HEK293 (cell line): Measurements from ENCODE around the gene KRTAP5-9.

Source experiments
- MEIS1 ChIP-seq: sonication (generic); formaldehyde crosslinking; IDR thresholded peaks from 2 replicates; pipeline ENCODE4 v1.8.1; 2022; ENCODE audit warnings: missing genetic modification reagents, mild to moderate bottlenecking, borderline replicate concordance
- RBAK ChIP-seq: fragments of 450-650 bp; formaldehyde crosslinking; IDR thresholded peaks from 2 replicates; pipeline ENCODE4 v1.5.1; 2016; ENCODE audit warnings: missing biosample characterization, missing genetic modification characterization
- TCF7L2 ChIP-seq: IDR thresholded peaks from 2 replicates; pipeline ENCODE4 v1.6.1; 2011; ENCODE audit warnings: low read depth, mild to moderate bottlenecking, inconsistent platforms, low read length, moderate library complexity, borderline replicate concordance
- ZNF138 ChIP-seq: fragments of 450-650 bp; formaldehyde crosslinking; IDR thresholded peaks from 2 replicates; pipeline ENCODE4 v1.5.1; 2016; ENCODE audit warnings: missing biosample characterization, missing genetic modification characterization, borderline replicate concordance
- ZNF157 ChIP-seq: fragments of 450-650 bp; formaldehyde crosslinking; IDR thresholded peaks from 2 replicates; pipeline ENCODE4 v1.5.1; 2016; ENCODE audit warnings: missing biosample characterization, missing genetic modification characterization
- ZNF169 ChIP-seq: fragments of 450-650 bp; formaldehyde crosslinking; IDR thresholded peaks from 2 replicates; pipeline ENCODE4 v1.5.1; 2016; ENCODE audit warnings: missing biosample characterization, missing genetic modification characterization
- ZNF311 ChIP-seq: fragments of 450-650 bp; formaldehyde crosslinking; IDR thresholded peaks from 2 replicates; pipeline ENCODE4 v1.5.1; 2017; ENCODE audit warnings: missing biosample characterization, missing genetic modification characterization, borderline replicate concordance
- TF ChIP-seq, protein P1 (sequence below): fragments of 450-650 bp; formaldehyde crosslinking; IDR thresholded peaks from 2 replicates; pipeline ENCODE4 v1.5.1; 2016; ENCODE audit warnings: missing biosample characterization, missing genetic modification characterization
- TF ChIP-seq, protein P2 (sequence below): fragments of 450-650 bp; formaldehyde crosslinking; IDR thresholded peaks from 2 replicates; pipeline ENCODE4 v1.5.1; 2016; ENCODE audit warnings: missing biosample characterization, missing genetic modification characterization
- TF ChIP-seq, protein P3 (sequence below): fragments of 450-650 bp; formaldehyde crosslinking; IDR thresholded peaks from 2 replicates; pipeline ENCODE4 v1.5.1; 2016; ENCODE audit warnings: missing biosample characterization, missing genetic modification characterization

DNA sequence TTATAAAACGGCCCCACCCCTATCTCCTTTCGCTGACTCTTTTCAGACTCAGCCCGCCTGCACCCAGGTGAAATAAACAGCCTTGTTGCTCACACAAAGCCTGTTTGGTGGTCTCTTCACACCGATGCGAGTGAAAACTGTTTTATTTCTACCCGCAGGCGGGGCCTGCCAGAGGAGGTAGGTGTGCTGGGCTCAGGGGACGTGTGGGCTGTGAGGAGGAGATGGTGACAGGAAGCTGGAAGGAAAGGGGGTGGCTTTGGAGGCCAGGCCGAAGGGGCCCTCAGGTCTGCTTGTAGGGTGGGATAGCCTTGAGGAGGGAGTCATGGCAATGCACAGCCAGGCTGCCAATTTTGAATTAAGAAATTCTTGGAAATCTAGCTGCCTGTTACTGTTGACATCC lies 42.4 kb upstream of the KRTAP5-9 start:
- TF ChIP-seq, protein P1, sequence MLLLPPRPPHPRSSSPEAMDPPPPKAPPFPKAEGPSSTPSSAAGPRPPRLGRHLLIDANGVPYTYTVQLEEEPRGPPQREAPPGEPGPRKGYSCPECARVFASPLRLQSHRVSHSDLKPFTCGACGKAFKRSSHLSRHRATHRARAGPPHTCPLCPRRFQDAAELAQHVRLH (tag by site-specific recombination): no peak
- no peak for TF ChIP-seq ZNF169
- TF ChIP-seq, protein P2, sequence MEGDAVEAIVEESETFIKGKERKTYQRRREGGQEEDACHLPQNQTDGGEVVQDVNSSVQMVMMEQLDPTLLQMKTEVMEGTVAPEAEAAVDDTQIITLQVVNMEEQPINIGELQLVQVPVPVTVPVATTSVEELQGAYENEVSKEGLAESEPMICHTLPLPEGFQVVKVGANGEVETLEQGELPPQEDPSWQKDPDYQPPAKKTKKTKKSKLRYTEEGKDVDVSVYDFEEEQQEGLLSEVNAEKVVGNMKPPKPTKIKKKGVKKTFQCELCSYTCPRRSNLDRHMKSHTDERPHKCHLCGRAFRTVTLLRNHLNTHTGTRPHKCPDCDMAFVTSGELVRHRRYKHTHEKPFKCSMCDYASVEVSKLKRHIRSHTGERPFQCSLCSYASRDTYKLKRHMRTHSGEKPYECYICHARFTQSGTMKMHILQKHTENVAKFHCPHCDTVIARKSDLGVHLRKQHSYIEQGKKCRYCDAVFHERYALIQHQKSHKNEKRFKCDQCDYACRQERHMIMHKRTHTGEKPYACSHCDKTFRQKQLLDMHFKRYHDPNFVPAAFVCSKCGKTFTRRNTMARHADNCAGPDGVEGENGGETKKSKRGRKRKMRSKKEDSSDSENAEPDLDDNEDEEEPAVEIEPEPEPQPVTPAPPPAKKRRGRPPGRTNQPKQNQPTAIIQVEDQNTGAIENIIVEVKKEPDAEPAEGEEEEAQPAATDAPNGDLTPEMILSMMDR: no peak
- no peak for TF ChIP-seq ZNF157 (tag by site-specific recombination)
- no peak for TF ChIP-seq ZNF138
- TF ChIP-seq ZNF311 (tag by site-specific recombination): no peak
- no peak for TF ChIP-seq TCF7L2
- TF ChIP-seq, protein P3, sequence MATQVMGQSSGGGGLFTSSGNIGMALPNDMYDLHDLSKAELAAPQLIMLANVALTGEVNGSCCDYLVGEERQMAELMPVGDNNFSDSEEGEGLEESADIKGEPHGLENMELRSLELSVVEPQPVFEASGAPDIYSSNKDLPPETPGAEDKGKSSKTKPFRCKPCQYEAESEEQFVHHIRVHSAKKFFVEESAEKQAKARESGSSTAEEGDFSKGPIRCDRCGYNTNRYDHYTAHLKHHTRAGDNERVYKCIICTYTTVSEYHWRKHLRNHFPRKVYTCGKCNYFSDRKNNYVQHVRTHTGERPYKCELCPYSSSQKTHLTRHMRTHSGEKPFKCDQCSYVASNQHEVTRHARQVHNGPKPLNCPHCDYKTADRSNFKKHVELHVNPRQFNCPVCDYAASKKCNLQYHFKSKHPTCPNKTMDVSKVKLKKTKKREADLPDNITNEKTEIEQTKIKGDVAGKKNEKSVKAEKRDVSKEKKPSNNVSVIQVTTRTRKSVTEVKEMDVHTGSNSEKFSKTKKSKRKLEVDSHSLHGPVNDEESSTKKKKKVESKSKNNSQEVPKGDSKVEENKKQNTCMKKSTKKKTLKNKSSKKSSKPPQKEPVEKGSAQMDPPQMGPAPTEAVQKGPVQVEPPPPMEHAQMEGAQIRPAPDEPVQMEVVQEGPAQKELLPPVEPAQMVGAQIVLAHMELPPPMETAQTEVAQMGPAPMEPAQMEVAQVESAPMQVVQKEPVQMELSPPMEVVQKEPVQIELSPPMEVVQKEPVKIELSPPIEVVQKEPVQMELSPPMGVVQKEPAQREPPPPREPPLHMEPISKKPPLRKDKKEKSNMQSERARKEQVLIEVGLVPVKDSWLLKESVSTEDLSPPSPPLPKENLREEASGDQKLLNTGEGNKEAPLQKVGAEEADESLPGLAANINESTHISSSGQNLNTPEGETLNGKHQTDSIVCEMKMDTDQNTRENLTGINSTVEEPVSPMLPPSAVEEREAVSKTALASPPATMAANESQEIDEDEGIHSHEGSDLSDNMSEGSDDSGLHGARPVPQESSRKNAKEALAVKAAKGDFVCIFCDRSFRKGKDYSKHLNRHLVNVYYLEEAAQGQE: no peak
- no peak for TF ChIP-seq RBAK (tag by site-specific recombination)
- no peak for TF ChIP-seq MEIS1
